ENCODE measurements around the gene ST7L. TPM values are rescaled to one million over a fixed set of nuclear protein-coding genes. Genes with fewer than 3 reads are reported as not detected.

ST7L gene
- total RNA-seq, 1 donor from 2014 or later: 14.8 TPM

DNA sequence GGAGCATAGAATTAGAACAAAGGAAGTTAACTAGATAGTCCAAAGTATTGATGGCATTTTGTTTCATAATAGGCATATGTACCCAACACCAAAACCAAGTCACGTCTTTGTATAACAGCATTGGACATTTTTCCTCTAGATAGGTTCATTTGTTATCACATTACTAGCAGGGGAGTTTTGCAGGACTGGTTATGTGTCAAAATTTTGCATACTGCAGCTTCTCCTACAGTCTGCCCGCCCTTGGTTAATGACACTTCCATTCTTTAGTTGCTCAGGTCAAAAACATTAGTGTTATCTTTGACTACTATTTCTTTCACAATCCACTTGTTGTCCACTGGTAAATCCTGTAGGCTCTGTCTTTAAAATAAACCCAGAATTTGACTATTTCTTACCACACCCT is 9.6 kb upstream of the ST7L start:
- Mint-ChIP-seq H3K4me3 (ENCODE audit: unreplicated experiment) (no peak overlapping the region), H3K36me3 (ENCODE audit: low read depth, unreplicated experiment) (peaks cover 10% of the 10 kb centered on the region), H3K27ac (ENCODE audit: unreplicated experiment) (no peak overlapping the region), H3K9me3 (ENCODE audit: unreplicated experiment) (no peaks in the 10 kb centered on the region), H3K4me1 (ENCODE audit: low read depth, unreplicated experiment) (peaks cover 20% of the 10 kb centered on the region), H3K27me3 (ENCODE audit: low read depth, unreplicated experiment) (no peaks in the 10 kb centered on the region)
- no peaks in the 10 kb centered on the region for H3K36me3 ChIP-seq (ENCODE audit: insufficient read depth, low read length)
- H3K27me3 ChIP-seq (ENCODE audit: insufficient read depth, low read length): no peaks in the 10 kb centered on the region
- peaks cover 90% of the 10 kb centered on the region for H4K20me1 ChIP-seq (ENCODE audit: insufficient read depth, low read length)
- H3K4me2 ChIP-seq (ENCODE audit: low read length): no peak overlapping the region
- peaks cover 95% of the 10 kb centered on the region for H3K79me2 ChIP-seq (ENCODE audit: insufficient read depth, low read length)
- H2AFZ ChIP-seq (ENCODE audit: low read depth, low read length): no peak overlapping the region
- FAIRE-seq: no peak
- no peak overlapping the region for H3K27ac ChIP-seq (ENCODE audit: low read depth, low read length)
- TF ChIP-seq, protein P1, sequence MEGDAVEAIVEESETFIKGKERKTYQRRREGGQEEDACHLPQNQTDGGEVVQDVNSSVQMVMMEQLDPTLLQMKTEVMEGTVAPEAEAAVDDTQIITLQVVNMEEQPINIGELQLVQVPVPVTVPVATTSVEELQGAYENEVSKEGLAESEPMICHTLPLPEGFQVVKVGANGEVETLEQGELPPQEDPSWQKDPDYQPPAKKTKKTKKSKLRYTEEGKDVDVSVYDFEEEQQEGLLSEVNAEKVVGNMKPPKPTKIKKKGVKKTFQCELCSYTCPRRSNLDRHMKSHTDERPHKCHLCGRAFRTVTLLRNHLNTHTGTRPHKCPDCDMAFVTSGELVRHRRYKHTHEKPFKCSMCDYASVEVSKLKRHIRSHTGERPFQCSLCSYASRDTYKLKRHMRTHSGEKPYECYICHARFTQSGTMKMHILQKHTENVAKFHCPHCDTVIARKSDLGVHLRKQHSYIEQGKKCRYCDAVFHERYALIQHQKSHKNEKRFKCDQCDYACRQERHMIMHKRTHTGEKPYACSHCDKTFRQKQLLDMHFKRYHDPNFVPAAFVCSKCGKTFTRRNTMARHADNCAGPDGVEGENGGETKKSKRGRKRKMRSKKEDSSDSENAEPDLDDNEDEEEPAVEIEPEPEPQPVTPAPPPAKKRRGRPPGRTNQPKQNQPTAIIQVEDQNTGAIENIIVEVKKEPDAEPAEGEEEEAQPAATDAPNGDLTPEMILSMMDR (IDR thresholded peaks at IDR 0.05; ENCODE audit: insufficient read depth, low read depth, low read length): no peak
- no peak for TF ChIP-seq EZH2 (IDR thresholded peaks at IDR 0.05; ENCODE audit: insufficient read depth, low read length)
- no peak overlapping the region for H3K4me3 ChIP-seq (ENCODE audit: insufficient read depth, low read depth, low read length)
- no peaks in the 10 kb centered on the region for H3K9me3 ChIP-seq (ENCODE audit: insufficient read depth, low read depth, low read length)
- peaks cover 6% of the 10 kb centered on the region for H3K4me1 ChIP-seq (ENCODE audit: insufficient read depth, low read length)
- no peak for DNase-seq (ENCODE audit: low read depth)
- H3K9ac ChIP-seq (ENCODE audit: low read length): no peak overlapping the region

DNA sequence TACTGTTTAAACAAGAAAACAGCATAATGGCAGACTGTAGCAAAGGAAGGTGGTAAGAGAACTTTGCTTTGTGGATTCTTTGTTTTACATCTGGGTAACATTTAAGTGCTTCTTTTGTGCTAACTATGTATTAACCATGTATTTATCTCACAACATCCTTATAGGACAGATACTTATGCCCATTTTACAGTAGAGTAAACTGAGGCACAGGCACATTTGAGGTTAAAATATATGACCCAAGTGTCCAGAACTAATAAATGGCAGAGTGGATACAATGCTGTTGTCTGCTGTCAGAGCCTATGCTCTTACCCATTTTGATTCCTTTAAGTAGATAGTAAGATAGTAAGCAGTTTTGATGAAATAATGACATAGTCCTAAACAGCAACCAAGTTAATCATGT is 7.9 kb upstream of the ST7L start:
- no peak for FAIRE-seq
- peaks cover 84% of the 10 kb centered on the region for H4K20me1 ChIP-seq (ENCODE audit: insufficient read depth, low read length)

DNA sequence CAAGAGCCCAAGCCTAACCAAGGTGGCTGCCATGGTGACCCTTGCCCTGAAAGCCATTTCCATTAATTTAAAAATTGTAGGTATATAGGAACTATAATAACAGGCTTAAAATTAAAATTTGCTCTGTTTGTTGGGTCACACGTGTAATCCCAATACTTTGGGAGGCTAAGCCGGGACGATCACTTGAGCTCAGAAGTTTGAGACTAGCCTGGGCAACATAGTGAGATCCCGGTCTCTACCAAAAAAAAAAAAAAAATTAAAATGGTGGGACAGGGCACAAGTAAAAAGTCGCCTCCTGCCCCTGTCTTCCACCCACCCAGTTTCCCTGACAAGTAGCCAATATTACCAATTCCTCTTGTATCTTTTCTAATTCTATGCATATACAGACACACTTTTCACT is 7.3 kb upstream of the ST7L start:
- Histone ChIP-seq H4K20me1 (ENCODE audit: insufficient read depth, low read length) (peaks cover 77% of the 10 kb centered on the region), H3K36me3 (ENCODE audit: insufficient read depth, low read length) (no peaks in the 10 kb centered on the region), H3K4me2 (ENCODE audit: low read length) (no peak overlapping the region), H3K27ac (ENCODE audit: low read depth, low read length) (no peak overlapping the region), H3K4me3 (ENCODE audit: insufficient read depth, low read depth, low read length) (no peak overlapping the region), H2AFZ (ENCODE audit: low read depth, low read length) (no peak overlapping the region), H3K9me3 (ENCODE audit: insufficient read depth, low read depth, low read length) (no peaks in the 10 kb centered on the region), H3K79me2 (ENCODE audit: insufficient read depth, low read length) (peaks cover 93% of the 10 kb centered on the region), H3K4me1 (ENCODE audit: insufficient read depth, low read length) (peaks cover 8% of the 10 kb centered on the region), H3K27me3 (ENCODE audit: insufficient read depth, low read length) (no peaks in the 10 kb centered on the region), H3K9ac (ENCODE audit: low read length) (no peak overlapping the region)
- Mint-ChIP-seq H3K9me3 (ENCODE audit: unreplicated experiment) (no peaks in the 10 kb centered on the region), H3K4me3 (ENCODE audit: unreplicated experiment) (no peak overlapping the region), H3K4me1 (ENCODE audit: low read depth, unreplicated experiment) (peaks cover 19% of the 10 kb centered on the region), H3K27ac (ENCODE audit: unreplicated experiment) (no peak overlapping the region), H3K27me3 (ENCODE audit: low read depth, unreplicated experiment) (no peaks in the 10 kb centered on the region), H3K36me3 (ENCODE audit: low read depth, unreplicated experiment) (peaks cover 8% of the 10 kb centered on the region)
- no peak for DNase-seq (ENCODE audit: low read depth)
- FAIRE-seq: no peak
- no peak for TF ChIP-seq EZH2 (IDR thresholded peaks at IDR 0.05; ENCODE audit: insufficient read depth, low read length)
- TF ChIP-seq, protein P1 (IDR thresholded peaks at IDR 0.05; ENCODE audit: insufficient read depth, low read depth, low read length): no peak

More for the DNA sequence above, 7.9 kb upstream of the ST7L start:
- no peak overlapping the region for H3K4me3 Mint-ChIP-seq (ENCODE audit: unreplicated experiment)
- DNase-seq (ENCODE audit: low read depth): no peak
- Histone ChIP-seq H3K79me2 (ENCODE audit: insufficient read depth, low read length) (peaks cover 93% of the 10 kb centered on the region), H3K9ac (ENCODE audit: low read length) (no peak overlapping the region), H3K4me2 (ENCODE audit: low read length) (no peak overlapping the region), H3K36me3 (ENCODE audit: insufficient read depth, low read length) (no peaks in the 10 kb centered on the region), H3K27ac (ENCODE audit: low read depth, low read length) (no peak overlapping the region), H3K4me3 (ENCODE audit: insufficient read depth, low read depth, low read length) (no peak overlapping the region), H2AFZ (ENCODE audit: low read depth, low read length) (no peak overlapping the region), H3K27me3 (ENCODE audit: insufficient read depth, low read length) (no peaks in the 10 kb centered on the region), H3K4me1 (ENCODE audit: insufficient read depth, low read length) (peaks cover 6% of the 10 kb centered on the region), H3K9me3 (ENCODE audit: insufficient read depth, low read depth, low read length) (no peaks in the 10 kb centered on the region)
- peaks cover 18% of the 10 kb centered on the region for H3K4me1 Mint-ChIP-seq (ENCODE audit: low read depth, unreplicated experiment)
- H3K36me3 Mint-ChIP-seq (ENCODE audit: low read depth, unreplicated experiment): peaks cover 8% of the 10 kb centered on the region
- TF ChIP-seq EZH2 (IDR thresholded peaks at IDR 0.05; ENCODE audit: insufficient read depth, low read length): no peak
- TF ChIP-seq, protein P1 (IDR thresholded peaks at IDR 0.05; ENCODE audit: insufficient read depth, low read depth, low read length): no peak
- no peaks in the 10 kb centered on the region for H3K9me3 Mint-ChIP-seq (ENCODE audit: unreplicated experiment)
- no peak overlapping the region for H3K27ac Mint-ChIP-seq (ENCODE audit: unreplicated experiment)
- no peaks in the 10 kb centered on the region for H3K27me3 Mint-ChIP-seq (ENCODE audit: low read depth, unreplicated experiment)

Data from astrocyte (in vitro differentiated cells and primary cell).